GM10266 (cell line): Measurements from ENCODE around the gene CBFA2T2.
A peak's percentile ranks its signal among the peaks of the same experiment; 100 is the strongest.

Experiments used
- DNase-seq: peaks from one replicate; pipeline ENCODE4 v3.0.0; 2012; ENCODE audit errors: extremely low spot score
- CTCF ChIP-seq: IDR thresholded peaks from 2 replicates; pipeline ENCODE4 v1.5.1; 2012; ENCODE audit warnings: mild to moderate bottlenecking, low read depth; ENCODE audit not compliant: control insufficient read depth, insufficient read depth; ENCODE audit errors: missing control alignments

Gene CBFA2T2

GRCh38 chr20:33575282-33575681 is 85.4 kb downstream of the CBFA2T2 start:
- no peak for DNase-seq
- no peak for TF ChIP-seq CTCF

- no peak for TF ChIP-seq CTCF
- DNase-seq, result no peak
Observed at GRCh38 chr20:33576432-33577125, 86.7 kb downstream of the CBFA2T2 start.

DNA sequence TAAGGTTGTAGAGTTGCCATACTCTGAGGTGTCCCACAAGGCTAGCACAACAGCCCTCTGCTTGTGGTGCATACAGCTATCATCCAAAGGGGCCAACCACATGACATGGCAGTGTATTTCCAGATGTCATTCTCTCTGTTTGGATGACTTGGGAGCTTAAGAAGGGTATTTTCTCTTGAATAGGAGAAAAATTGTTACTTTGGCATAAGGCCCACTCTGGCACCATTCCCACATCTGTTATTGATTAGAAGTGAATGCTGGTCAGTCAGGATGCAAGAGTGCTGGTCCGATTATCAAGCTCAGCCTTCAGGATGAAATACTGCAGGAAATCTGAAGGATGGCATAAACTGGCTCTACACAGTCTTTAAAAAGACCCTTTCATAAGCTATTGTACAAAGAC is 88.6 kb downstream of the CBFA2T2 start:
- TF ChIP-seq CTCF, result no peak

GRCh38 chr20:33583143-33583542 is 93.2 kb downstream of the CBFA2T2 start:
- TF ChIP-seq CTCF, result no peak
- no peak for DNase-seq

More for the DNA sequence above, 88.6 kb downstream of the CBFA2T2 start:
- no peak for DNase-seq

DNA sequence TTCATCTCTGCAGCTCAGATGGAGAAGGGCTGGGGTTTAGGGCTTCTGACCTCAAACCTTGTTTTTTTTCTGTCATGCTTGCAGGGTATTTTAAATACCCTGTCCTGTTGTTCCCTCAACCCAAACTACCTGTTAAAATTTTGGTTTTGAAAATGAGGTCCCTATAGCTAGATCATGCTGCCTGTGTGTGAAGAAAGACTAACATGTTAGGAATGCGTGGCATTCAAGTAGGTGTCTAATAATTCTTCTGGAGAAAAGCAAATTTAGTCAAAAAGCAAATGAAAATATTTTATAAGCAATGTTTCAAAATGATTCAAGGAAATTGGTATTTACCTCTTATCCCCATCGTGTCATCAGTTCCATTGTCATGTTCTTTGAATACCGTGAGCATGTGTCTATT is 95.1 kb downstream of the CBFA2T2 start:
- no peak for TF ChIP-seq CTCF
- DNase-seq, result no peak

- DNase-seq, result no peak
- TF ChIP-seq CTCF, result no peak
Observed at GRCh38 chr20:33585413-33585812, 95.5 kb downstream of the CBFA2T2 start.

- no peak for TF ChIP-seq CTCF
- no peak for DNase-seq
Observed at GRCh38 chr20:33589059-33589458, 99.2 kb downstream of the CBFA2T2 start.

DNA sequence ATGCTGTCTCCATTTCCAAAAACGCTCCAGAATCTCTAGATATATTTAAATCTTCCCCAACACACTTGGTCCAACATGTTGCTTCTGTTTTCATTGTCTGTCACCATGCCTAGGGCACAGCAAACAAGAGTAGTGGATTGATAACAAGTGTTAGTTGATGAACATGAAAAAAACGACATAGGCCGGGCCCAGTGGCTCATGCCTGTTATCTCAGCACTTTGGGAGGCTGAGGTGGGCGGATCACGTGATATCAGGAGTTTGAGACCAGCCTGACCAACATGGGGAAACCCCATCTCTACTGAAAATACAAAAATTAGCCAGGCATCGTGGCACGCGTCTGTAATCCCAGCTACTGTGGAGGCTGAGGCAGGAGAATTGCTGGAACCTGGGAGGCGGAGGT is 102.0 kb downstream of the CBFA2T2 start:
- DNase-seq, result peak; percentile 16
